ENCODE data around the gene NTM.

NTM gene

DNA sequence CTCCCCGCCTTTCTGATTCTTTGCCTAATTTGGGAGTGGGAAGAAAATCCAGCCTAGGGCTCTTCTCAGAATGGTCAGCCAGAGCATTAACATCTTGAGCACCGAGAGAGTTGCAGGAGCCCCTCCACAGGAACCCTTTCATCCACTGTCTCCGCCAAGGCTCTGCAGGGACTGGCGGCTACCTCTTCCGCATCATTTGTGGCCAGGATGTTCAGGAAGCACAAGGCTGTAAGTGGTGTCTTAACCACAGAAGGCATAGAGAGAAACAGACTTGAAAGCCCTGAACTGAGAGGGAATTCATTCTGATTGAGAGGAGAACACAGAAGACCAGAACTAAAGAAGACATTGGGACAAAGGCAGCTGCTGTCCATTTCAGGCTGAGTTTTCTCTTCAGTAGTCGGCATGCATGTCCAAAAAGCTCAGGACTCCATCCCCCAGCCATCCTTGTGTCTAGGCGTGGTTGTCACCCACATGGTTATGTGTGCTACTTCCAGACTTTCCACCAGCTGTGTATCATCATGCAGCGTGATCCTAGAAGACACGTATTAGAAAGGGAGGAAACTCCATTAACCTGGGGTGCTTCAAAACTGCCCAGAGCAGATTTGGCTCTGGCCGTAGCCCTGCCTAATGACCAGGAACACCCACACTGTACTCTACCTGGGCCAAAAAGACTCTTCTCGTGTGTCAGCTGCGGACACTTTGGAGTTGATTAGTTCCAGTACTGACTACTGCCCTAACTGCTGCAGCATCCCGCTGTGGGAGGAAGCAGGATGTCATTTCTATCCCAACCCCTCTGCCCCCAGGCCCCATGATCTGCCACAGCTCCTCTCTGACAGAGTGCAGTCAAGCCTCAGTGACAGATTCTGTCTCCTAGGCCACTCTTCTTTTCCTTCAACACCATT is 725.1 kb downstream of the NTM start:
- DNase-seq: no peak

DNA sequence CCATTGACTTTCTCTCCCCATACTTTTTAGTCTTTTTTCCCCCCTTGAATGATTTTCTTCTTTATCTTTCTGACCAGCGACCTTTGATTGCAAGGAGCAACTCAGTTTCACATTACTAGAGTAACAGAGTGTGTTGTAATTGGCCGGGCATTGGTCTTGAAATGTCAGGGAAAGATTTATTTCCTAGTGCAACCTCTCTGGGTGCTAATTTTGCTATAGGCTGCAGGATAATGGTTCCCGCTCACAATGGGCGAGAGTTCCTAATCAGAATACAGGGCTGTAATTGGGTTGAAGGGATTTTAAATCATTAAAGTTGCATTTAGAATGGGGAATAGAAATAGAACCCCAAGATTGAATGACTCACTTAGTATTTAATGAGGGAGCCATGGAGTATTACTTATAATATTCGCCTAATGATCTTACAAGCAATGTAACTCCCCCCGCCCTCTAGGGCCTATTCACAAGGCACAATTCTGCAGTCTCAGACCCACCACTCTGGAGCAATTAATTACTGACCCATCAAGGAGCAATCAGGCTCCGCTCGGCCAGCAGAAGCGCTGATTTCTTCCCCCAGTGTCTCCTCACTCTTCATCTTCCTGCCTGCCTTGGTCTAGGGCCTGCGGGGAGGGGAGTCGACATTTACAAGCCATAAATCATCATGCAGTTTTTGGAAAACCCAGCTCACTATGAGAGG is 725.9 kb downstream of the NTM start:
- DNase-seq: no peak

DNA sequence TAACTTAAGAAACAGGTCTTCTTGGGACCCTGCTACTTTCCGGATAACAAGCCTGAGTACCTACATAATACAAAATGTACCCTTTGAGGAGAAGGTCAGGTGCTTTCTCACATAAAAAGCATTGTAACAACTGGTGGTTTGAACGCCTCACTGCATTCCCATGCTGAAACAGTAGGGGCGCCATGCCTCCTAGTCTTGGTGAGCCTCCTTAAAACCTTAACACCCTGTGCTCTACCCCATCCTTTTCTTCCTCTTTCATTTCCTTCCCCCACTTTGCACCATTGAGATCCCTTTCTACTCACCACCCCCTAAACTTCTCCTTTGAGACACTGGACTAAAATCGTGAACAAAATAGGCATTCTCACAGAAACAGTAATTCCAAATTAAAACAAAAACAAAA is 729.3 kb downstream of the NTM start:
- no peak for DNase-seq

DNA sequence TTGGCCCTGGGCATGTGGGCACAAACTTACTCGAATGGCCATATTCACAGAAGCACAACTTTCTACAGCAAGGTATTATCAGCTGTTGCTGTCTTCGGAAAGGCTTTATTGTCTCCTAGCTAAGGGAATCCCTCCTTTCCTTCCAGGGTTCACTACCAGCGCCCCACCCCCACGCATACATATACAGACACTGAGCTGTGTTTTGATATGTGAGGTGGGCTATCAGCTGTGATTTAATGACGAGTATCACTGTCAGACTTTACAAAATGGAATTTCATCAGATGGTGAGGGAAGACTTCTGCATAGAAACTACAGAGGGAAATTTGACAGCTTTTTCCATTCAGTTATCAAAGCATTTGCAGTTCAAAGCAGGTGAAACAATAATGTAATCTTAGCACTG is 730.2 kb downstream of the NTM start:
- DNase-seq: no peak

DNA sequence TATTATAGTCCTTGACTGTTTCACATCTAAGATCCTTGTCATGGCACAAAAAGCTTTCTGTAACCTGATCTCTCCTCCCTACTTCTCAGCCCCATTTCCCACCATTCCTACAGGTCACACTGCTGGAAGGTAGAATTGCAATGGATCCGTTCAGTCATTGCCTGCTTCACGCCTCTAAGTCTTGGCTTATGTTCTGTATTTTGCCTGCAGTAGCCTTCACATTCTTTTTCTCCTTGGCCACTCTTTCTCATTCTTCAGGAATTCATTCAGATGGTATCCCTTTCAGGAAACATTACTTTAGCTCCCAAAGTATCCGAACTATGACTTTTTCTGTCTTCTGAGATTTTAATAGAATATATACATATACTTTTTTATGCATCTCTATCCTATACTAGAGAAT is 731.5 kb downstream of the NTM start:
- no peak for DNase-seq

DNA sequence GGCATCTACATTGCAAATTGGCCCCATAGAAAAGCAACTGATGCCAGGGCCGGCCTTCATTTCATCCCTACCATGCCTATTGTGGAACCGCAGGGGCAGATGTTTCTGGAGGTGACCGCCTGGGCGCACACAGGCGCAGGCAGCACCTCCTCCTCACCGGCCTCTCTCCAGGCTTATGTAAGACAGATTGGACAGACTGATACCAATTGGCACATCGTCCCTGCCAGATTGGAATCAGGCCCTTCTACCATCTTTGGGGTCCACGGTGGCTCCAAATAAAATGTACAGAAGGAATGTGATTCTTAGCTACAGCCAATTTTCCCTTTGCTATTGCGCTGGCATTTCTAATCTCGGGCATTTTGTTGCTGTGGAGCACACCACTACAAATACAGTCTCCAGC is 732.6 kb downstream of the NTM start:
- DNase-seq: no peak

DNA sequence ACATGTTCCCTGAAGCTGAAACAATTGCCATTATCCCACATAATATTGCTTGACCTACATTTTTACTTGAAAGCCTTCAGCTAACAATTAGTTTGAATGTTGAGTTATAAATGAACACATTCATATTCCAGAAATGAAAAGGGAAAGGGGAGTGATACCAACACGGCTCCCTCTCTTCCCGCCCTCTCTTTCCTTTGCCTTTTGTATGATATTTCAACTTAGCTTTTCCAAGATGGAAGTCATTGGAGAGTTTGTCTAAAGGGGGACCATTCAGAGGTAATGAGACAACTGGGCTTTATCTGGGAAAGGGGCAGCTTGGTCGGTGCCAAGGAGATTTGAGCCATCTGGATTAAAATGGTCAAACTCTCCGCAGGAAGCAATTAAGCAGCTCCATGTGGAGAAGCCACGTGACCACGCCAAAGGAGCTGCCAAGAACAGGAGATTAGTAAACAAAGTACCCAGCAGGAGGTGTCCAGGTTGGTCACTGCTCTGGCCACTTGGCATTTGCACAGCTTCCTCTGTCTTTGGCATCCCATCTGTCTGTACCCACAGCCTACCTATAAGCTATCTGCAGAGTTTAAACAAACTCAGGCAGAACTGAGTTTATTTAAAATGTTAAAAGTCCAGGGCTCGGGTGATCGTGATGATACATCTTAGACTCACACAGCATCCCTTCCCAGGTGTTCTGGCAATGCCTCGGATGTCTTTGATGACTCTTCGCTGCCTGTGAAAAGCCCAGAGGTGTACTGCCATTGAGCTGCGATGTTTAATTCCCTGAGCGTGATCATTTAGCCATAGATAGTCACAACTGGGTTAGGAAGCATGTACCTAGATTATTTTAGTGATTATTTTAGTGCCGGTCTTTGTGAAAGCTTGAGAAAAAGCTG is 735.9 kb downstream of the NTM start:
- DNase-seq: no peak

DNA sequence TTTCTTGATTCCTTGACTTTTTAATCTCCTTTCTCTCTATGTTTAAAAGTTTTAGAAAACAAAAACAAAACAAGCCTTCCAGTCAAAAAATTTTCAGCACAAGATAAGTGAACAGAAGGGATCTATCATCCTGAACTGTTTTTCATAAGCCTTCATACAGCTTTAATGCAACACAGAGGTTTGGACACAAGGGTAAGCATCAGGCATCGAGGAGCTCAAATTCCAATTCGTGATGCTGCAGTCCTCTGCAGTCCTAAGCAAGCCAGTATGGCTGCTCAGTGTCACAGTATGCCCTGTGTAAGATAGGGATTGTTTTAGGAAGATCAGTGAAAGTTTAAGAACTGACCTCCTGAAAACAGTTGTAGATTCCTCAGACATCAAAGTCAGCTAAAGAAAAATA is 740.9 kb downstream of the NTM start:
- DNase-seq: no peak

DNA sequence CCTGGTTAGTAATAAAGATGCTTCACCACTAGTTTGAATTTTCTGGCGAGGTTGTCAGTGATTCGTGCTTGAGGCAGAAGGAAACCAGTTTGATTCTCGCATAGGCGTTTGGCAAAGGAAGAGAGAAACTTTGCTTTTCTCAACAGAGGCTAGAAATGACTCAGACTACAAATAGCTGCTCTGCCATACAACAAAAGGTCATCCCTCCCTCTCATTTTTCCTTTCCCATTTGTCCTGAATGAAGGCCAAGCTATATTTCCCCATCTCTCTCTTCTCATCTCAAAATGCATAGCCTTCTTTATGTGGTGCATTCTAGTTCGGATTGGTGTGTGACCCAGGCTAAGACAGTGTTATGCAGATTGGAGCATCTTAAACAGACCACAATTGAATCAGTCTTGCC is 741.4 kb downstream of the NTM start:
- no peak for DNase-seq

DNA sequence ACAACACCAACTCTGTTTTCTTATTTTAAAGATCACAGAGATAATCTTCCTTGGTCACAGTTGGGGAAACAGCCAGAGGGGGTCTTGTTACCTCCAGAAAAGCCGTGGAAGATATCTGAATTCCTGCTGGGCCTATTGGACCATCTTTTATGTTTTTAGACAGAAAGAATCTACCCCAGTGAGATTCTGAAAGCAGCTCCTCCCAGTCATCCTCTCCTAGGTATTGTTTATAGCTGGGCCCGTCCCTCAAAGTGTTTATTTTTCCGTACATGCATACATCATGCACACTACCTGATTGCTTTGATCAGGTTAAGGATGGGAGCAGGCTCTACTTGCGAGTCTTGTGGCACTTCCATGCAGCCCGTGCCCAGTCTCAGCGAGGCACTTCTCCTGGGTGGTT is 742.4 kb downstream of the NTM start:
- DNase-seq: no peak

DNA sequence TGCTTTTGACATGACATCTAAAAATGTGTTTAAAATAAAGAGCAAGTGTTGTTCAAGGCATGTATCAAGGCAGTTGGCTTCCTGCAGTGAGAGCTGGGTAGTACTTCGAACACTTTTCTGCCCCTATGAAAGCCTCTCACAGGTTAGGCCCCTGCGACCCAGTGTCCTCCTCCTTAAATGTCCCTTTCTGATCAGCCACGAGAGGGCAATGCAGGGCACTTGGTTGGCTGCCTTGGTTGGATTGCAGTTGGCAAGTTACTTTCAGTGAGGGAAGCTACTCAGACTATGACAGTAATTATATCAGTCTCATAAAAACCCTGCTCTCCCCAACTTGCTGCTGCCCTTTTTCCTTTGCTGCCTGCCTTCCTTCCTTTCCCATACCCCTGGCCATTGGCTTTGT is 743.8 kb downstream of the NTM start:
- DNase-seq: no peak

DNA sequence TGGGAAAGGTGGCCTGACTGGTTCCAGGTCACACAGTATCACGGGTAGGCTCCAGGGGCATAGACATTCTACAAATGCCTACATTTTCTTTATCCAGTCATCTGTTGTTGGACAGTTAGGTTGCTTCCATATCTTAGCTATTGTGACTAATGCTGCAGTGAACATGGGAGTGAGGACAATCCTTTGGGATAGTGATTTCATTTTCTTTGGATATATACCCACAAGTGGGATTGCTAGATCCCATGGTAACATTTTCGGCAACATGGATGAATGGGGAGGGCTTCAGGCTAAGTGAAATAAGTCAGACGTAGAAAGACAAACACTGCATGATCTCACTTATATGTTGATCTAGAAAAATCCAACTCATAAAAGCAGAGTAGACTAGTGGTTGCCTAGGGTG is 744.3 kb downstream of the NTM start:
- DNase-seq: no peak

DNA sequence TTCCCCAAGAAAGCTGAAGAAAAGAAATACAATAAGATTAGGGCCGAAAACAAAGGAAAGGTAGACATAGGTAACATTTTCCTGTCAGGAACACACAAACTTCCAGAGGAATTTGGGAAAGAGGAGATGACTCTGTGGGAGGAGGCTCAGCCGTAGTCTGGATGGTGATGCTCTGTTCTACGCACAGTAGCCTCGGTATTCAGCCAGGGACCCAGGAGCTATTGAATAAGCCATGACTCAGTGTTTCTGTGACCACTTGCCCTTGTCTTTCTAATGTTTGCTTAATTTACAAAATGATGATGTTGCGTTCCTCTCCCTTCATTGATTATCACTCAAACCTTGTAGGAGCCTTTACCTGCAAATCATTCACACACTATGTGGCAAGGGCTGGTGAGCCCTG is 745.0 kb downstream of the NTM start:
- DNase-seq: no peak

DNA sequence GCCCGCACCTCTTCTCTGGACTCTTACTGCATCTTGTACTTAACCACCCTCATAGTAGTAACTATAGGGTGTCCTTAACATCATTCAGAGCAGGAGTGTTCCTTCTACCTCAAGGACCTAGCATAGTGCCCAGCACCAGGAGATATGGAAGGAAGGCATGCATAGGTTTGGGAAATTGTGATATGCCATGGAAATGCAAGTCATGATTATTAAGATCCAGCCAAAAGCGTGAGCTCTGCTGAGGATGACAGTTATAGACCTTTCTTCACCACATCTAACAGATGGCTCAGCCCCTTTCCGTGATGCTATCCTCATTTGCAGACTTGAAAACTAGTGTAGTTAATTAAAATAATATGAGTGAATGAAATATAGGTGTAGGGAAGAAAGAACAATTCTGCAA is 746.1 kb downstream of the NTM start:
- no peak for DNase-seq

DNA sequence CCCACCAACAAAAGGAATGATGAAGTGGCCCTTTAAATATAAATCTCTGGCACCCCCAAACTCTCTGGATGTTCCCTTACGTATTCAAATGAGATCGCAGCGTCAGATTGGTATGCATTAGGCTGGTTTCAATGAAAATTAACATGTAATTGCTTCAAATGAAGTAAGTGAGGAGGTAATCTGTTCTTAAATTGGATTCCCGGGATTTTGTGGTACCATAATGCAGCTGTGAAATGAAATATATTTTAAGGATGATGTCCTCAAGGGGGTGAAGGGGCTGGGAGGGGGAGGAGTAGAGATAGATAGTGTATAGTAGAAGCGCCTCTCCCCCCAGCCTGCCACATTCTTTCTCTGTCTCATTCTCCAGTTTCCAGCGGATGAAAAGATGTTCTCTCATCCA is 748.2 kb downstream of the NTM start:
- DNase-seq: no peak

DNA sequence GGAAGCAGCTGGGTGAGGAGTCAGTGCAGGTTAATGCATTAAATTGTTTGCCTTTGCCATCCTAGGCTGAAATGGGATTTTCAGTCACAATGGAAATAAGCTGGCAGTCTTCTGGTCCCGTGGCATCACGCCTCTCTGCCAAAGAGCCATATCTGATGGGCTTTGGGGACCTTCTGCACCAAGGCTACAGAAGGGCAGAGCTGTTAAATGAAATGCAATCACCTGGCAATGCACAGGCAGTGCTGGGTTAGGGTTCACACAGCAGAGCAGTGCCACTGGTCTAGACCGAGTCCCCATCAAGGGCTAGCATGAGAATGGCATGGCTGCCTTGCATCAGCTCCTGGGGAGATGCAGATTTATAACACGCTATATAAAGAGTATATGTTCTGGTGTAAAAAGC is 749.2 kb downstream of the NTM start:
- no peak for DNase-seq

DNA sequence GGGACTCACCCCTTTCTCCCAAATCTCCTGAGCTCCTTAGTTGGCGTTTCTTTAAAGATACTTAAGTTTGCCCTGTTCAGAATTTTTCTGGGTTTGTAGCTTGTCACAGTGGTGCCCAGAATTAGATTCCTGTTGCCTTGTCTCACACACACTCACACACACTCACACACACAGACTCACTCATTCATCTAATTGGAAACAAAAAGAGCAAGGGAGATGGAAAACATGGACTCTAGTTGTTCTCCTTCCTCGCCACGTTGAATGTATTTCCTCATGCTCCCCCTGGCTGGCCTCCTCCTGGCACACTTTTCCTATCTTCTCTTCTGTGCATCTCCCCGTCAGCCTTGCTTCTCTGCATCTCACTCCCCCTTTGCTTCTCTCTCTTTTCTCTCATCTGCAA is 752.3 kb downstream of the NTM start:
- no peak for DNase-seq

DNA sequence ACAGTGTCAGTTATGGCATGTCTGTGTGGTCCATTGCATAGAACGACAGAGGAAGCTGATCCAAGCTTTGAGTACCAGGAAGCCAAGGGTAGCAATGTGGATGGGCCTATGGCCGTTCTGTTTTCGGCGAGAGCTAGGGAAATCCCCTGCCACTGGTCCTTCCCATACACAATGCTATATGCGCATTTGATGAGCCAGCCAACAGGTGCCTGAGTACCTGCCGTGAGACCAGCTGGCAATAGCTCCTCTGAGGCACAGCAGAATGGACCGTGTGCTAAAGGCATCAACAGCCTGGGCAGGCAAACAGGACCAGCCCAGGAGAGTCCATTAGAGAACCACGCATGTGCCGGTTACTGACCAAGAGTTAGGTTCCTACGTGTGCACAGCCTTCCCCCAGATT is 753.0 kb downstream of the NTM start:
- DNase-seq: no peak

DNA sequence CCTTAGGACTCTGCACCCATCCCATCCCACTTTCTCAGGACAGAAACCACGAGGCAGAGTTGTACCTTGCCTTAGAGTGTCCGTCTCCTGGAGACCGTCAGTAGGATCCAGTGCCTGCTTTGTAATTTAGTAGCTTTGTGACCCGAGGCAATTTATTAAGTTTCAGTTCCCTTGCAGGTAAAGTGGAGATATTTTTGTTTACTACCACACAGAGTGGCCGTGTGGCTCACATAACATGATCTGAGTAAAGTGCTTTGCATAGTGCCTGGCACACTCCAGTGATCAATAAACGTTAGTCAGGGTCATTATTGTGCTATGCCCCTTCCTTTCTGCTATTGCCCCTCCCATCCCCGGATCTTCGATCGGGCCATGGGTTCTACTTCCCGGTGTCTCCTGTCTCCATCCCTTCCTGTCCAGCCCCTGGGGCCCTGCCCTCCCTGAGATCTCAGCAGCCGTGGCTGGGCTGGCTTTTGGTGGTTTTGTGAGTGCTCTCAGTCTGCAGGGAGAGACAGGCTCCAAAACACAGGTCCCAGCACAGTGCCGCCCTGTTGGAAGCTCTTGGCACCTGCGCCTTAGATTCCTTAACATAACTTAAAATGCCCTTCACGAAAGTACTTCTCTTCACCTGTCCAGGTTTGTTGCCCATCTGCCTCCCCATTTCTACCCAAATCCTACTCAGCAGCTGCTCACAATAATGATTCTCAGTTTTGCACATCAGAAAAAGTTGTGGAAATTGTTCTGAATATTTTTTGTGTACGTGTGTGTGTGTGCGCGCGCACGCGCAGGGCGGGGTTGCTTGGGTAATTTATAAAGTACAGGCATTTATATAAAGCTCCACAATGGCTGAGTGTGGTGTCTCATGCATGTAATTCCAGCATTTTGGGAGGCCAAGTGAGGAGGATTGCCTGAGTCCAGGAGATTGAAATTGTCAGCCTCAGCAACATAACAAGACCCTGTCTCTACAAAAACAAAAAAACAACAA is 753.7 kb downstream of the NTM start:
- no peak for DNase-seq

DNA sequence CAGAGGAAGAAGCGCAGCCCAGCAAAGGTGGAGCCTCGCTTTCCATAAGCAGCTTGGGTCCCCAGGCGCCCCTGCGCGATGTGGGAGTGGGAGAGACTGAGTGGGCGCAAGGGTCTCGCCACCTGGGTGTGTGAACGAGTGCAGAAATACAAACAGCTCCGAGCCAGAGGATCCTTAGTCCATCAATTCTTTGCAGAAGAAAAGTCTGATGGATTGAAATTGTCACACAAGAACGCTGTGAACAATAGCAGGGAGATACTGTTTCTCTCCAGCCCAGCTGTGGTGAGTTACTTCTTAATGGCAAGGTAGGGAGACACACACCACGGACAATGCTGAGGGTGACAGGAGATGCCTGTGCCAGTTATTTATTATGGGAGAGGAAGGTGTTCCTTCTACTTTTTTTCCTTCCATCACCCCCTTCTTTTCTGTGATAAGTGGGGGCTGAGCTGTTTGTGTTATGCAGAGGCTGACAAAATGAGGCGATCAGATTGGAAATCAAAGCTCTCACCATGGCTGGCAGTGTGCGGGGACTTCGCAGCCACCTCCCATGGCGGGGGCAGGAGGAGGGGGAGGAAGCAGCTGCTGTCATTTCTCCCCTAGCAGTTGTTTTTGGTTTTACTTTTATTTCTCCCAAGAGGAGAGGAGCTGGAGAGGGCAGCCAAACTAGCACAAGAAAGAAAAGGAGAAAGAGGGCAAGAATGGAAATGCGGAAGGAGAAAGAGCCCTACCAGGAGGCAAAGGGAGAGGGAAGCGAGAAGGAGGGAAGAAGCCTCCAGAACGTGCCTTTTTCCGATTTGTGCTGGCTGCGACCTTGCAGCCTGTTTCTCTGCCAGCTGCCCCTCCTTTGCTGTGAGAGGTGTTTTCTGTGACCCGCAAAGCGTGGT is 755.8 kb downstream of the NTM start:
- no peak for DNase-seq

Measured in T-helper 9 cell (primary cell).